ENCODE measurements around the gene MAD1L1. TPM values are rescaled to one million over a fixed set of nuclear protein-coding genes. Genes with fewer than 3 reads are reported as not detected.

Gene MAD1L1
- total RNA-seq, 2 donors from 2014 or later: 39.5 to 79.4 TPM

- Mint-ChIP-seq H3K27ac (no peak overlapping the region), H3K9me3 (no peaks in the 10 kb centered on the region), H3K4me1 (ENCODE audit: low read depth in 2 of 2) (peaks cover under 1 to 3% of the 10 kb centered on the region in 2 donors), H3K4me3 (no peak overlapping the region), H3K27me3 (no peaks in the 10 kb centered on the region), H3K36me3 (no peaks in the 10 kb centered on the region)
- ATAC-seq: no peak
- DNase-seq (ENCODE audit: low spot score): no peak
Measured at GRCh38 chr7:1914321-1914720, 318.4 kb downstream of the MAD1L1 start.

- no peak for ATAC-seq
- no peaks in the 10 kb centered on the region for H3K27me3 Mint-ChIP-seq
- H3K4me1 Mint-ChIP-seq (ENCODE audit: low read depth in 2 of 2): peaks cover 0 to 3% of the 10 kb centered on the region in 2 donors
- no peak overlapping the region for H3K4me3 Mint-ChIP-seq
- H3K9me3 Mint-ChIP-seq: no peaks in the 10 kb centered on the region
- no peak for DNase-seq (ENCODE audit: low spot score)
- H3K27ac Mint-ChIP-seq: no peak overlapping the region
- H3K36me3 Mint-ChIP-seq: no peaks in the 10 kb centered on the region
Measured at GRCh38 chr7:1913466-1914282, 319.1 kb downstream of the MAD1L1 start.

- Mint-ChIP-seq H3K4me3 (no peak overlapping the region), H3K36me3 (no peaks in the 10 kb centered on the region), H3K27ac (no peak overlapping the region), H3K27me3 (no peaks in the 10 kb centered on the region), H3K9me3 (no peaks in the 10 kb centered on the region), H3K4me1 (ENCODE audit: low read depth in 2 of 2) (peaks cover 0 to 3% of the 10 kb centered on the region in 2 donors)
- no peak for ATAC-seq
- DNase-seq (ENCODE audit: low spot score): no peak
Measured at GRCh38 chr7:1912593-1913465, 319.9 kb downstream of the MAD1L1 start.

- Mint-ChIP-seq H3K4me3 (no peak overlapping the region), H3K27me3 (no peaks in the 10 kb centered on the region), H3K36me3 (no peaks in the 10 kb centered on the region), H3K4me1 (ENCODE audit: low read depth in 2 of 2) (peaks cover 0 to 3% of the 10 kb centered on the region in 2 donors), H3K9me3 (no peaks in the 10 kb centered on the region), H3K27ac (no peak overlapping the region)
- DNase-seq (ENCODE audit: low spot score) (no peak), ATAC-seq (no peak)
Measured at GRCh38 chr7:1911571-1911970, 321.2 kb downstream of the MAD1L1 start.

GRCh38 chr7:1910827-1911226, 321.9 kb downstream of the MAD1L1 start:
- no peaks in the 10 kb centered on the region for H3K27me3 Mint-ChIP-seq
- no peaks in the 10 kb centered on the region for H3K36me3 Mint-ChIP-seq
- DNase-seq (ENCODE audit: low spot score) (no peak), ATAC-seq (no peak)
- no peaks in the 10 kb centered on the region for H3K9me3 Mint-ChIP-seq
- H3K4me3 Mint-ChIP-seq: no peak overlapping the region
- no peak overlapping the region for H3K27ac Mint-ChIP-seq
- peaks cover 0 to 3% of the 10 kb centered on the region in 2 donors for H3K4me1 Mint-ChIP-seq (ENCODE audit: low read depth in 2 of 2)

GRCh38 chr7:1910081-1910685, 322.6 kb downstream of the MAD1L1 start:
- H3K36me3 Mint-ChIP-seq: no peaks in the 10 kb centered on the region
- no peak overlapping the region for H3K4me3 Mint-ChIP-seq
- H3K27me3 Mint-ChIP-seq: no peaks in the 10 kb centered on the region
- DNase-seq (ENCODE audit: low spot score) (no peak), ATAC-seq (no peak)
- no peak overlapping the region for H3K27ac Mint-ChIP-seq
- H3K9me3 Mint-ChIP-seq: no peaks in the 10 kb centered on the region
- H3K4me1 Mint-ChIP-seq (ENCODE audit: low read depth in 2 of 2): peaks cover 0 to 3% of the 10 kb centered on the region in 2 donors

GRCh38 chr7:1909476-1909875, 323.3 kb downstream of the MAD1L1 start:
- Mint-ChIP-seq H3K27ac (no peak overlapping the region), H3K27me3 (no peaks in the 10 kb centered on the region), H3K36me3 (no peaks in the 10 kb centered on the region), H3K4me1 (ENCODE audit: low read depth in 2 of 2) (peaks cover 0 to 3% of the 10 kb centered on the region in 2 donors), H3K4me3 (no peak overlapping the region), H3K9me3 (no peaks in the 10 kb centered on the region)
- ATAC-seq: no peak
- DNase-seq (ENCODE audit: low spot score): no peak

- Mint-ChIP-seq H3K27me3 (no peaks in the 10 kb centered on the region), H3K36me3 (no peaks in the 10 kb centered on the region), H3K4me3 (no peak overlapping the region), H3K9me3 (no peaks in the 10 kb centered on the region), H3K27ac (no peak overlapping the region), H3K4me1 (ENCODE audit: low read depth in 2 of 2) (peaks cover 0 to 3% of the 10 kb centered on the region in 2 donors)
- no peak for DNase-seq (ENCODE audit: low spot score)
- ATAC-seq: no peak
Measured at GRCh38 chr7:1908823-1909420, 323.8 kb downstream of the MAD1L1 start.

GRCh38 chr7:1907751-1908365, 324.9 kb downstream of the MAD1L1 start:
- no peaks in the 10 kb centered on the region for H3K9me3 Mint-ChIP-seq
- DNase-seq (ENCODE audit: low spot score): no peak

GRCh38 chr7:1906988-1907745, 325.6 kb downstream of the MAD1L1 start:
- Mint-ChIP-seq H3K27ac (no peak overlapping the region), H3K27me3 (no peaks in the 10 kb centered on the region), H3K4me3 (no peak overlapping the region), H3K36me3 (no peaks in the 10 kb centered on the region), H3K9me3 (no peaks in the 10 kb centered on the region), H3K4me1 (ENCODE audit: low read depth in 2 of 2) (no peaks in the 10 kb centered on the region)
- DNase-seq (ENCODE audit: low spot score): no peak
- ATAC-seq: peak in 1 of 2 donors; percentile 56

More at GRCh38 chr7:1907751-1908365, 324.9 kb downstream of the MAD1L1 start:
- peak in 1 of 2 donors; percentile 34 for ATAC-seq
- Mint-ChIP-seq H3K4me1 (ENCODE audit: low read depth in 2 of 2) (peaks cover 0 to under 1% of the 10 kb centered on the region in 2 donors), H3K36me3 (no peaks in the 10 kb centered on the region), H3K27me3 (no peaks in the 10 kb centered on the region), H3K4me3 (no peak overlapping the region), H3K27ac (no peak overlapping the region)

GRCh38 chr7:1906087-1906830, 326.5 kb downstream of the MAD1L1 start:
- Mint-ChIP-seq H3K27me3 (no peaks in the 10 kb centered on the region), H3K4me3 (no peak overlapping the region), H3K27ac (no peak overlapping the region), H3K9me3 (no peaks in the 10 kb centered on the region), H3K36me3 (no peaks in the 10 kb centered on the region), H3K4me1 (ENCODE audit: low read depth in 2 of 2) (no peaks in the 10 kb centered on the region)
- ATAC-seq (peak in 1 of 2 donors; percentile 41), DNase-seq (ENCODE audit: low spot score) (no peak)

GRCh38 chr7:1902231-1902855, 330.4 kb downstream of the MAD1L1 start:
- H3K27ac Mint-ChIP-seq: no peak overlapping the region
- no peaks in the 10 kb centered on the region for H3K27me3 Mint-ChIP-seq
- ATAC-seq (no peak), DNase-seq (ENCODE audit: low spot score) (peak; percentile 29)
- H3K36me3 Mint-ChIP-seq: no peaks in the 10 kb centered on the region
- no peak overlapping the region for H3K4me3 Mint-ChIP-seq
- H3K4me1 Mint-ChIP-seq (ENCODE audit: low read depth in 2 of 2): peaks cover 0 to 8% of the 10 kb centered on the region in 2 donors
- H3K9me3 Mint-ChIP-seq: no peaks in the 10 kb centered on the region
